ENCODE results near the gene ATP1A4. TPM values are rescaled to one million over a fixed set of nuclear protein-coding genes. Genes with fewer than 3 reads are reported as not detected.

Gene ATP1A4
- total RNA-seq, 1 donor from 2014 or later: 1.0 TPM

DNA sequence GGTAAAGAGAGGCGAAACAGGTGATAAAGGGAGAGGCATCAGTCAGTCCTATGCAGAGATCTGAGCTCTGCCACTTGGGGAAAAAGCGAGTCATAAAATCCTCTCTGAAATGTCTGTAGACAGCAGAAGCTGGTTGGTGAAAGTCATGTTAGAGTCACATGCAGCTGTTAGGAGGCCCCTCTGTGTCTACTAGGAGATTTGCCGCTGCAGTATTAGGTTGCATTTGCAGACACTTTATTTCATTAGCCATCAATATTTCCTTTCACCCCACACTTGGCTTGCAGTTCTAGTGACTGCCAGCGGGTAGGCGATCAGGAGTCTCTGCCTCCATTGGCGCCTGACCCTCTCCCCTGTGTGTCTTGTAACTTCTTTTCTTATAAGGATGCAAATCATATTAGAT, 16.2 kb downstream of the ATP1A4 start:
- intact Hi-C loops (cut with DNase I): no loop called here
- DNase-seq (ENCODE audit: low spot score): no peak

GRCh38 chr1:160168016-160168415, 16.6 kb downstream of the ATP1A4 start:
- no peak for DNase-seq (ENCODE audit: low spot score)
- intact Hi-C loops (cut with DNase I): no loop called here

GRCh38 chr1:160168609-160169369, 17.4 kb downstream of the ATP1A4 start:
- DNase-seq (ENCODE audit: low spot score): no peak
- intact Hi-C loops (cut with DNase I): no loop called here

GRCh38 chr1:160169553-160170399, 18.4 kb downstream of the ATP1A4 start:
- DNase-seq (ENCODE audit: low spot score): no peak
- intact Hi-C loops (cut with DNase I): no loop called here

DNA sequence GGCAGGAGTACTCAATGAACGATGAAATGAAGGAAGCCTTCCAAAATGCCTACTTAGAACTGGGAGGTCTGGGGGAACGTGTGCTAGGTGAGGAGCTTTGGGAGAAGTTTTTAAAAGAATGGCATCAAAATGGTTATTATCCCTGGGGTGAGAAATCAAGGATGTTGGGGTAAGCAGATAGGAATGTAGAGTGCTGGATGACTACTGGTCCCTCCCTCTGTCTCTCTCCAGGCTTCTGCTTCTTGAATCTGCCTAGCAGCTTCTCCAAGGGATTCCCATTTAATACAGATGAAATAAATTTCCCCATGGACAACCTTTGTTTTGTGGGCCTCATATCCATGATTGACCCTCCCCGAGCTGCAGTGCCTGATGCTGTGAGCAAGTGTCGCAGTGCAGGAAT, 20.0 kb downstream of the ATP1A4 start:
- intact Hi-C loops (cut with DNase I): no loop called here
- no peak for DNase-seq (ENCODE audit: low spot score)

GRCh38 chr1:160171980-160172379, 20.6 kb downstream of the ATP1A4 start:
- DNase-seq (ENCODE audit: low spot score): no peak
- intact Hi-C loops (cut with DNase I): no loop called here

- DNase-seq (ENCODE audit: low spot score): no peak
- intact Hi-C loops (cut with DNase I): no loop called here
Measured at GRCh38 chr1:160177231-160177630, 25.8 kb downstream of the ATP1A4 start.

DNA sequence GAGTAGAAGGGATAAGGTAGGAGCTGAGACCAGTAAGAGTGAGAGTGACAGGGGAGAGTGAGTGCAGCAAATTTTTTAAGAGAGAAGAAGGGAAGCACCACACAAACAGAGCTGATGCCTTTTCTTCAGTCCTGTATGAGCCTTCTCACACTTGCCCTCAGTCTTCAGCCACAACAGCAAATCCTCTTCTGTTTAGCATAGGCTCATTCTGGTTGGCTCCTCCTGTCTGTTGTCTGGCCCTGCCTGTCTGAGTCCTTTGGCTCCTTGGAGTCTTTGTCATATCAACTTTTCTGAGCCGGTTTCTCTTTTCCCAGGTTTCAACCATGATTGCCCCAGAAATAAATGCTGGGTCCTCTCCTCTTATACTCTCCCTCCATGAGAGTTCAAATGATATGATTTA, 26.3 kb downstream of the ATP1A4 start:
- intact Hi-C loops (cut with DNase I): no loop called here
- no peak for DNase-seq (ENCODE audit: low spot score)

DNA sequence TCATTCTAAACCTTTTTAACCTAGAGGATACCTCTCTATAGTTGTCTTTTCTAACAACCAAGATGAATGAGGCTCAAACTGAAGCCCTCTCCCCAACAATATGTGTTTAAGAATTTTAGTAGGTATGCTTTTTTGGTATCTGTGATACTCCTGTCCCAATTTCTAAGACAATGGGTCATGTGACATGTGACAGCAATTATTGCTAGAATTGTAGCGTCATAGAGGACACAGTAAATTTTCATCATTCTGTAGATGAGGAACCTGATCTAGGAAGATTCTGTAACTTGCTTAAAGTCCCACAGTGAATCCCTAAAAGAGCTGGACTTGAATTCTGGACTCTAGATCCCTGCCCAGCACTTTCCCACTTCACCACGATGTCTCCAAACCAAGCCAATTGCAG, 27.3 kb downstream of the ATP1A4 start:
- no peak for DNase-seq (ENCODE audit: low spot score)
- intact Hi-C loops (cut with DNase I): no loop called here

- no peak for DNase-seq (ENCODE audit: low spot score)
- intact Hi-C loops (cut with DNase I): no loop called here
Measured at GRCh38 chr1:160179336-160179735, 27.9 kb downstream of the ATP1A4 start.

DNA sequence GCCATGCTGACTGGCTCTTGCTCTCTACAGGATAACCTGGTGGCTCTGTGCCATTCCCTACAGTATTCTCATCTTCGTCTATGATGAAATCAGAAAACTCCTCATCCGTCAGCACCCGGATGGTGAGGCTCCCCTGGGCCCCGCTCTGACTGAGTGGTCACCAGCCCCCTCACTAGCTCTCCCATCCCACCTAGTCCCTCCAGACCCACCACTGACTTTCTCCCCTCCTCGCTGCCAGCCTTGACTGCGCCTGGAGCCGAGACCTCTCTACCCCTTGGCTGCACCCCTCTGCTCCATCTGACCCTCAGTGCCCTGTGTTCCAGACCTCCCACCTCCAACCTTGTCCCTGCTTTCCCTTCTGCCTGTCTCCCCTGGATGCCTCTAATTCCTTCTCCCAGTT, 34.8 kb downstream of the ATP1A4 start:
- intact Hi-C loops (cut with DNase I): no loop called here
- no peak for DNase-seq (ENCODE audit: low spot score)

DNA sequence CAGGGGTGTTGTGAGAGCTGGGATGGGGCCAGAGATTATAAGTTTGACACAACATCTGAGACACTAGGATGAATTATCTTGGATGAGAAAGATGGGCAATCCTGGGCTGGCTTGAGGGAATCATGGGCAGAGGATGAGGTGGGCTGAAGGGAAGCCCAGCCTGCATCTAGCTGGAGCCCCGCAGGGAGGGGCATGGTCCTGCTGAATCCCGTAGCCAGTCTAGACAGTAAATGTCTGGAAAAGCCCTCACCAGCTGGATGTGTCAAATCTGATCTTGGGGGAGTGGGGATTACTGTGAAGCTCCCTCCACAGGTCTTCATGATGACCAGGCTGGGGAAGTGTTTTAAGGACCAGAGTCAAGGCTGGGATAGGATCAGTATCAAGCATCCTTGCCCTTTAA, 35.3 kb downstream of the ATP1A4 start:
- no peak for DNase-seq (ENCODE audit: low spot score)
- intact Hi-C loops (cut with DNase I): no loop called here

GRCh38 chr1:160187407-160187806, 36.0 kb downstream of the ATP1A4 start:
- no peak for DNase-seq (ENCODE audit: low spot score)
- intact Hi-C loops (cut with DNase I): no loop called here

DNA sequence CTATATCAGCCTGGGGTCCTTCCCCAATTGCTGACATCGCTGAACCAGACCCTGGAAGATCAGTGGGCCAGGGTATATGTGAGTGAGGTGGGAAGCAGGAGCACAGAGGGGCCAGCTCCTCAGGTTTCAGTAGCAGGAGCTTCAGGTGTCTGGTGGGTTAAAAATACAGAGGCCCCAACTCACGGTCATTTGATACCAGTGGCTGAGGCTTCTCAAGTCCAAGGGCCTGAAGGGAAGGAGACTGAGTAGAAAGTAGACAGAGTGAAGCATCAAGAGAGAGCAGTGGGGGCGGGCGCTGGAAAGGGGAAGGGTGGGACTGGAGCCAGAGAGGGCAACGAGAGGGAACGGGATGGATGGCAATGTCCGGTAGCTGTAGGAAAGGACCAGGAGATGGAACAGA, 36.9 kb downstream of the ATP1A4 start:
- intact Hi-C loops (cut with DNase I): no loop called here
- no peak for DNase-seq (ENCODE audit: low spot score)

GRCh38 chr1:160189649-160190625, 38.5 kb downstream of the ATP1A4 start, which contains the start of gene CASQ1:
CASQ1 (plus strand) TSS chr1:160190575; CDS start chr1:160190752, 177 bp downstream.
- no peak for DNase-seq (ENCODE audit: low spot score)
- intact Hi-C loops (cut with DNase I): no loop called here

DNA sequence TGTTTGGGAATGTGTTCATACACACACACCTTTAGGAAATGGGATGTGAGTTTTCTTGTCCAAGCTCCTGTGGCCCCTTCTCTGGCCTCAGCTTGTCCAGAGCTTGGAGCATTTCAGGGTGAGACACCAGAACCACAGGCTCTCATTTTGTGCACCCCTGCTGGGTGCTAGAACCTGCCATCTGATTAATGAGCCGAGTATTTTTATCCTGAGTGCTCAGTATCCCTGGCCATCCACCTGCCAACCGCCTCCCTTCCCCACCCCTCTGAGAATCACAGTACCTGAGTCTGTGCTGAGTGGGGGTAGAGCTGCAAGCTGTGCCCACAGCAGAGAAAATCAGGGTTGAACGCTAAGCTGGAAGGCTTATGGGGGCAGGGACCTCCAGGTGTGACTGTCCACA, 40.4 kb downstream of the ATP1A4 start:
- no peak for DNase-seq (ENCODE audit: low spot score)
- intact Hi-C loops (cut with DNase I): loop anchor here (1.0 to 2.0 kb wide), 3 partner anchors 61 to 99 kb away; no protein-coding TSS in a partner anchor

DNA sequence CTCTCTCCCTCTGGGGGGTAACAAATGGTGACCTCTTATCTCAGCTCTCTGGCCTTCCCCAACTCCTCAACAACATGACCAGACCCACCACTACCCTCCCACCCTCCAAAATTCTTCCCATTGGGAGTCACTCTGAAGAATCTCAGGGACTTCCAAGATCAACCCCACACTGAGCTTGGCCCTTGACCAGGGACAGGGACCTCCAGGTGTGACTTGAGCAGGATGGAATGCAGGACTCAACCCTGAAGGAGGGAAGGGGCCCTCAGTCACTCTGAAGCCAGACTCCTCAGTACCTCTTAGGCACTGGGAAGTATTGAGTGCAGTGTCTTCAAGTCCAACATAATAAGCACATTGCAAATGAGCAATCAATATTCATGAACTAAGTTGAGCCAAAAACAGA, 40.8 kb downstream of the ATP1A4 start:
- DNase-seq (ENCODE audit: low spot score): no peak
- intact Hi-C loops (cut with DNase I): loop anchor here (1.0 to 2.0 kb wide), 3 partner anchors 61 to 99 kb away; no protein-coding TSS in a partner anchor

GRCh38 chr1:160193091-160193819, 41.9 kb downstream of the ATP1A4 start:
- intact Hi-C loops (cut with DNase I): loop anchor here (1.0 to 2.0 kb wide), 3 partner anchors 26 to 98 kb away; no protein-coding TSS in a partner anchor
- DNase-seq (ENCODE audit: low spot score): peak; percentile 89

All from cardiac septum (tissue), 1 donor.